GM20000 (cell line): Measurements from ENCODE around the gene TGFBI.

Experiments used
- DNase-seq: peaks from one replicate; pipeline ENCODE4 v3.0.0; 2012; ENCODE audit warnings: low spot score
- CTCF ChIP-seq: IDR thresholded peaks from 2 replicates; pipeline ENCODE4 v1.5.1; 2012; ENCODE audit warnings: mild to moderate bottlenecking, control low read depth; ENCODE audit errors: extremely low read depth, missing control alignments

Gene TGFBI

GRCh38 chr5:135995976-135996375 is 32.8 kb upstream of the TGFBI start:
- no peak for TF ChIP-seq CTCF
- no peak for DNase-seq

- no peak for DNase-seq
- no peak for TF ChIP-seq CTCF
Observed at GRCh38 chr5:135996611-135997010, 32.2 kb upstream of the TGFBI start.

GRCh38 chr5:135997673-135998335 is 31.0 kb upstream of the TGFBI start:
- no peak for TF ChIP-seq CTCF
- no peak for DNase-seq

GRCh38 chr5:135998889-135999288 is 29.9 kb upstream of the TGFBI start:
- TF ChIP-seq CTCF = no peak
- DNase-seq = no peak

GRCh38 chr5:135999406-136000139 is 29.2 kb upstream of the TGFBI start:
- TF ChIP-seq CTCF = no peak
- DNase-seq = no peak

- no peak for DNase-seq
Observed at GRCh38 chr5:136000147-136000546, 28.6 kb upstream of the TGFBI start.

GRCh38 chr5:136000932-136001331 is 27.9 kb upstream of the TGFBI start:
- DNase-seq = no peak
- no peak for TF ChIP-seq CTCF

More at GRCh38 chr5:136000147-136000546, 28.6 kb upstream of the TGFBI start:
- no peak for TF ChIP-seq CTCF
